Cardiac fibroblast (primary cell): ENCODE data around the gene KHDRBS2.

Experiments
- DNase-seq, 2 donors: peaks; one replicate each; pipeline versions ENCODE4 v3.0.0 to v3.0.0-alpha.2; 2010; ENCODE audit warnings: low read depth in 2 of 2
- H3K4me3 ChIP-seq, 2 donors: replicated peaks in 1 of 2; 1 replicate in 1 of 2; 2 replicates in 1 of 2; pipeline ENCODE4 v1.5.1; 2011; ENCODE audit warnings: low read depth in 2 of 2, low read length in 2 of 2, mild to moderate bottlenecking in 2 of 2, moderate library complexity in 1 of 2
- CTCF ChIP-seq: IDR thresholded peaks from one replicate; pipeline ENCODE4 v1.5.1; 2011; ENCODE audit warnings: low read depth, mild to moderate bottlenecking, low read length, inconsistent platforms

KHDRBS2 gene

GRCh38 chr6:62272114-62272513 lies 13.9 kb downstream of the KHDRBS2 start:
- H3K4me3 ChIP-seq: no peak overlapping the region
- TF ChIP-seq CTCF: no peak
- DNase-seq: no peak

- no peak overlapping the region for H3K4me3 ChIP-seq
- no peak for TF ChIP-seq CTCF
- DNase-seq: no peak
Observed at GRCh38 chr6:62265906-62266525, 20.0 kb downstream of the KHDRBS2 start.

GRCh38 chr6:62262283-62262682 lies 23.7 kb downstream of the KHDRBS2 start:
- no peak for DNase-seq
- TF ChIP-seq CTCF: no peak
- no peak overlapping the region for H3K4me3 ChIP-seq

- no peak for DNase-seq
- no peak for TF ChIP-seq CTCF
- no peak overlapping the region for H3K4me3 ChIP-seq
Observed at GRCh38 chr6:62246087-62246486, 39.9 kb downstream of the KHDRBS2 start.

- no peak overlapping the region for H3K4me3 ChIP-seq
- no peak for DNase-seq
- TF ChIP-seq CTCF: no peak
Observed at GRCh38 chr6:62236784-62237183, 49.2 kb downstream of the KHDRBS2 start.

GRCh38 chr6:62229231-62229630 lies 56.8 kb downstream of the KHDRBS2 start:
- TF ChIP-seq CTCF: no peak
- DNase-seq: no peak
- H3K4me3 ChIP-seq: no peak overlapping the region

- no peak overlapping the region for H3K4me3 ChIP-seq
- no peak for TF ChIP-seq CTCF
- DNase-seq: no peak
Observed at GRCh38 chr6:62217866-62218265, 68.2 kb downstream of the KHDRBS2 start.
